Neuron (in vitro differentiated cells): ENCODE results near the gene IFT27.

Experiments used
- H2AFZ ChIP-seq: one replicate; pipeline ENCODE4 v1.6.1; 2013; ENCODE audit warnings: low read depth, mild to moderate bottlenecking, inconsistent platforms, low read length, moderate library complexity
- H3K27me3 ChIP-seq: one replicate; pipeline ENCODE4 v1.6.1; 2013; ENCODE audit warnings: low read length; ENCODE audit not compliant: insufficient read depth
- H3K36me3 ChIP-seq: one replicate; pipeline ENCODE4 v1.6.1; 2013; ENCODE audit warnings: low read length; ENCODE audit not compliant: insufficient read depth
- H3K4me1 ChIP-seq: one replicate; pipeline ENCODE4 v1.6.1; 2013; ENCODE audit warnings: low read length; ENCODE audit not compliant: insufficient read depth
- H3K4me3 ChIP-seq: 2 replicates; pipeline ENCODE4 v1.5.1; 2013; ENCODE audit warnings: mild to moderate bottlenecking, low read length, moderate library complexity
- H3K9me3 ChIP-seq: one replicate; pipeline ENCODE4 v1.6.1; 2013; ENCODE audit warnings: low read length

Gene IFT27

DNA sequence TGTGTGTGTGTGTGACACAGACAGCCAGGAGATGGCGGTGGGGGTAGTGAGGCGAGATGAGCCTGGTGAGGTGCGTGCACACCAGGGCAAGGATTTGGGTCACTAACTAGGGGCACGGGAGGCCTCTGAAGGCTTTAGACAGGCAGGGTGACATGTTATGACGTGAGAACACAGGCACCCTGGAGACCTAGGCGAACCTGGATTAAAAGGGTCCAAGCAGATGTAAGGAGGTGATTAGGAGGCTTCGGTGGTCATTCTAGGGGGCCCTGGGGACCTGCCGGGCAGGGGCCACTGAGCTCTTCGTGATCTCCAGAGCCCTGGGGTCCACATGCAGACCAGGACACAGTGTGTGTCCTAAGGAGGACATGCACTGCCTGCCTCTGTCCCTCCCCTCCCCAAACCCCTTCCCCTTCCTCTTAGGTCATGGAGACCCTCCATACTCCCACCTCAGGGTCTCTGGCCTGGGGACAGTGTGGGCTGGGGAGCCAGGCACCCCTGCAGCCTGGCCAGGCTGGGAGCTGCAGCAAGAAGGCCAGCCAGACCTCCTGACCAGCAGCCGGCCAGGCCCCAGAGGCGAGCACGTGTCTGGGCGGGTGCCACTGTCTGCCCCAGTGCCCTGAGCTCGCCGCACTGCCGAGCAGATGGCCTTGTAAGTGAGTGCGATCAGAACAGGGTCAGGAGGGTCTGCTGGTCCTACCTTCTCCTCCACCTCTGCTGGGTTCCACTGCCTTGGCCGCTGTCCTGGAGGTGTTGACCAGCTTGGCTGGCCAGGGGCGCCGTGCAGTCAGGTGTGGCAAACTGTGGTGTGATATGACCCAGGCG lies 32.1 kb downstream of the IFT27 start:
- H3K36me3 ChIP-seq: no peaks in the 10 kb centered on the region
- no peaks in the 10 kb centered on the region for H3K9me3 ChIP-seq
- H2AFZ ChIP-seq: no peak overlapping the region
- peaks cover 10% of the 10 kb centered on the region for H3K27me3 ChIP-seq
- H3K4me1 ChIP-seq: no peaks in the 10 kb centered on the region
- no peak overlapping the region for H3K4me3 ChIP-seq

DNA sequence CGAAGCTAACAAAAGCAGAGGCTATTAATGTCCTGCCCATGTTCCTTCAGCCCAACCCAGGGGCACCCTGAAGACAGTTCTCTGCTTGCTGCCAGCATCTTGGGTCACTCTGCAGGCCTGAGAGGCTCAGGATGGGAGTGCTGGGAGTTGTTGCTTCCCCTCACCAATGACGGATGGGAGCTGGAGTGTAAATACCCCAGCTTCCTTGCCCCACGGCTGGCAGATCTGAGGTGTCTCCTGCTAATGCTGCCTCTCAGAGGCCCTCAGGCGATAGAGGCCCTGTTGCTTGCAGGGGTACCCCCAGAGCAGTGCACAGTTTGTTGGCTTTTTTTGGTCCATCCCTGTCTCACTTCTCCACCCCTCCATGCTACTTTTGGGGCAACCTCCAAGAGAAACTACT lies 32.9 kb downstream of the IFT27 start:
- H3K36me3 ChIP-seq: no peaks in the 10 kb centered on the region
- no peak overlapping the region for H2AFZ ChIP-seq
- no peaks in the 10 kb centered on the region for H3K4me1 ChIP-seq
- H3K9me3 ChIP-seq: no peaks in the 10 kb centered on the region
- H3K4me3 ChIP-seq: no peak overlapping the region
- peaks cover 10% of the 10 kb centered on the region for H3K27me3 ChIP-seq

DNA sequence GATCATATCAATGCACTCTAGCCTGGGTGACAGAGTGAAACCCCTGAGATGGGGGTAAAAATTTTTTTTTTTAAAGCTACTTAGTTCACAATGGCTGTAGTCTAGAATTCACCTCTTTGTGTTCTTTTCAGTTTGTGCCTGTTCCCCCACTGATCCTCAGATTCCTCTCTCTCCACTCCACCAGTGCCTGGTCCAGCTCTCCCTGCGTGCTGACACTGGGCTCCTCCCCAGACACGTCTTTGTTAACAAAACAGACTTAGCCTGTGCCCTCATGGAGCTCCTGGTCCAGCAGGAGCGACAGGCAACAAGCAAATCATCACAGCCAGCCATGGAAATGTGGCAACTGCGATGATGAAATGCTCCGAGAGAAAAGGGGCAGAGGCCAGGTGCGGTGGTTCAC lies 34.0 kb downstream of the IFT27 start:
- Histone ChIP-seq H3K36me3 (no peaks in the 10 kb centered on the region), H3K4me3 (no peak overlapping the region), H3K4me1 (no peaks in the 10 kb centered on the region), H3K27me3 (peaks cover 10% of the 10 kb centered on the region), H2AFZ (no peak overlapping the region), H3K9me3 (no peaks in the 10 kb centered on the region)

DNA sequence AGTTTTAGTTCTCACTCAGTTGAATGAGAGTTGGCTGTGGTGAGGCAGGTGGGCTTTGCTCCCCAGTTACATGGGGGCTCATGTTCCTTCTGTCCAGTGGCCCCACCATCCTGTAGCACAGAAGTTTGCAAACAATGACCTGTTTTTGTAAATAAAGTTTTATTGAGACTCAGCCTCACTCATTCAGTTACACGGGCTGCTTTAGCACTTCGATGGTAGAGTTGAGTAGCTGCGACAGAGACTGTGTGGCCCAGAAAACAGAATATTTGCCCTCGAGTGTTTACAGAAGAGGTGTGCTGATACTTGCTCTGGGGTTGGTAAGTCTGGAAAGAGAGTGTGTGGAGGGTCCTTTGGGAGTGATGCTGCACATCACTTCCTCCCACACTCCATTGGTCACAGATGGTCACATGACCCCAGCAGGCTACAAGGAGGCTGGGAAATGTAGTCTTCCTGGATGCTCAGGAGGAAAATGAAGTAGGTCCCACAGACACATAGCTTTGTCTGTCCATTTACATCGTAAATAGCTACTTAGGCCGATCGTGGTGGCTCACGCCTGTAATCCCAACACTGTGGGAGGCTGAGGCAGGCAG lies 34.6 kb downstream of the IFT27 start:
- Histone ChIP-seq H3K9me3 (no peaks in the 10 kb centered on the region), H3K4me1 (no peaks in the 10 kb centered on the region), H3K27me3 (peaks cover 10% of the 10 kb centered on the region), H2AFZ (no peak overlapping the region), H3K36me3 (no peaks in the 10 kb centered on the region), H3K4me3 (no peak overlapping the region)

DNA sequence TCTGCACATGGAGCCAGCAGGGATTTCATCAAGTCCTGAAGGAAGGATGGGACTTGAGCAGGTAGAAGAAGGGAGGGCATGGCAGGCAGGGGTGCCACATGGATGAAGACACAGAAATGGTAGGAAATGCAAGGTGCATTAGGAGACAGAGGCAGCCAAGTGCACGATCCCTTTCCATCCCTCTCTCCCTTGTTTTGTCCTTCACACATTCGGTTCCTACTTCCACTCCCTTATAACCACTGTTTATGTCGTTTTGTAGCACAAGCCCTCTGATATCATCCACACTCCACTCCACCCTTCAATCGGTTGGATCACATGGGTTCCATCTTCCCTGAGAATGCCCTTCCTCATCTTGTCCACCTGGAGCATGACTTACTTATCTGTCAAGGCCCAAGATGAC lies 35.2 kb downstream of the IFT27 start:
- Histone ChIP-seq H3K4me1 (no peaks in the 10 kb centered on the region), H3K4me3 (no peak overlapping the region), H3K27me3 (peaks cover 10% of the 10 kb centered on the region), H3K9me3 (no peaks in the 10 kb centered on the region), H3K36me3 (no peaks in the 10 kb centered on the region), H2AFZ (no peak overlapping the region)

DNA sequence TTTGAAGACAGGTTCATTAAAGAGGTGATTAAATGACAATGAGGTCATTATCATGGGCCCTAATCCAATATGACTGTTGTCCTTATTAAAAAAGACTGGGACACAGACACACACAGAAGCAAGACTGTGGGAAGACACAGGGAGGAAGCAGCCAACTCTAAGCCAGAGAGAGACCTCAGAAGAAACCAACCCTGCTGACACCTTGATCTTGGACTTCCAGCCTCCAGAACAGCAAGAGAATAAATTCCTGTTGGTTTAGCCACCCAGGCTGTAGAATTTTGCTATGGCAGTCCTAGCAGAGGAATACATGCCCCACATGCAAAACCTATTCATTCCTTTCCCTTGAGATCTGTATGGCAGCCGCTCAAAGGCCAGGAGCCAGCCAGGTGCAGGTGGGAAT lies 36.7 kb downstream of the IFT27 start:
- Histone ChIP-seq H3K4me3 (no peak overlapping the region), H3K36me3 (no peaks in the 10 kb centered on the region), H2AFZ (no peak overlapping the region), H3K27me3 (peaks cover 3% of the 10 kb centered on the region), H3K4me1 (no peaks in the 10 kb centered on the region), H3K9me3 (no peaks in the 10 kb centered on the region)

DNA sequence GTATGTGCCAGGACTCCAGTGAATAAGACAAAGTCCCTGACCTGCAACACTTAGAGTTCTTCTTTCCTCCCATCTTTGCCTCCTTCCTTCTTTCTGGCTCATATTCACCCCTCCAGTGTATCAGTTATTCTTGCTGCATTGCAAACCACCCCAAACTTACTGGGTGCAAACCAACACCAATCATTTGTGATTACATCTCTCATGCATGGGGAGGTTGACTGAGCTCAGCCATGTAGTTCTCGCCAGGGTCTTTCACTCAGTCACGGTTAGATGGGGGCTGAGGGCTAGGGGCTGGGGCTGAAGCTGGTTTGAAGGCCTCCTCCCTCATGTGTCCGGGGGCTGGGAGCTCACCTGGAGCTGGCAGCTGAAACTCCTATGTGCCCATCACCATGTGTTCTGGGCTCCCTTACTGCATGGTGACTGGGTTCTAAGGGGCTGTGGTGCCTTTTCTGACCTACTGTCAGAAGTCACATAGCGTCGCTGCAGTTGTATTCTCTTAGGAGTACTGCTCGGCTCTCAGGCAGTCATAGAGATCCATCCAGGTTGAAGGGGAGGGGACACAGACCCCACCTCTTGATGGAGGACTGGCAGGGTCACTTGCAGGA lies 37.4 kb downstream of the IFT27 start:
- H3K4me3 ChIP-seq: no peak overlapping the region
- H3K9me3 ChIP-seq: no peaks in the 10 kb centered on the region
- no peaks in the 10 kb centered on the region for H3K36me3 ChIP-seq
- H3K27me3 ChIP-seq: no peaks in the 10 kb centered on the region
- H3K4me1 ChIP-seq: no peaks in the 10 kb centered on the region
- no peak overlapping the region for H2AFZ ChIP-seq

DNA sequence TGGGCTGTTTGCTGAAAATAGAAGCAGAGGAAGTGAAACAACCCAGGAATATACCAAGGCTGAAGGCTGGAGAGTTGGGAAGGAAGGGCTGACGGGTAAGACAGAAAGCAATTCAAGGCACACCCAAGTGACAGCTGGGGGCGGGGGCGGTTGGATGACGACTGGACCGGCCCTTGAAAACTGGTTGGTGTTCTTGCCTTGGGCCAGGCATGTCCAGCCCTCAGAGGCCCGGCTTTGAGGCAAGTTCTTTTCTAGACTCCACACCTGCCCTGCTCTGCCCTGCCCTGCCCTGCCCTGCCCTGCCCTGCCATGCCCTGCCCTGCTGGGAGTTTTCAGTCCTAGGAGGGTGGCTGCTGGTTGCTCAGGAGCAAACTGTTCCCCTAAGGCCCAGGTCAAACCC lies 38.1 kb downstream of the IFT27 start:
- Histone ChIP-seq H3K27me3 (no peaks in the 10 kb centered on the region), H2AFZ (no peak overlapping the region), H3K4me1 (no peaks in the 10 kb centered on the region), H3K4me3 (no peak overlapping the region), H3K9me3 (no peaks in the 10 kb centered on the region), H3K36me3 (no peaks in the 10 kb centered on the region)

DNA sequence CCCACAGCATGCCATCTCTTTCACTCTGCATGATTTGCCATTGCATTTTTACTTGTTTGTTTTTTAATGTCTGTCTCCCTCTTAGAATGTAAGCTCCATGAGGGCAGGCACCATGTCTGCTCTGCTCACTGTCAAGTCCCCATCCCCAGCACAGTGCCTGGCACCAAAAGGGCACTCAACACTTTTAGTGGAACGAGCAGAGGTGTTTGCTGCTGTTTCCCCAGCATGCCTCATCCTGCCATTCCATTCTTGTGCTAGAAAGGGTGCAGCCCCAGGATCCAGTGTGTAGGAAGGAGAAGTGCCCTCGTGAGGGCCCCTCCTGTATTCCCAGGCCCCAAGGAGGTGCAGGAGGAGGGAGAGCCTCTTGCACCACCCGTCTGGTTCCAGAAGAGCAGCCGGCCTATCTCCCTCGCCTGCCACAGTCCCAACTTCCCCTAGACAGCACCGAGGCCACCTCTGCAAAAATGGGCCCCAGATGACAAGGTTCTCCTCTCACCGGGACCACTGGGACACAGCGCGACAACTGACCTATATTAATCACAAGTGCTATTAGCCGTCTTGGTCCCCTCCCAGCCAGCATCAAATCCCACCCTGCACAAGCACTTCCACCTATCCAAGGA lies 39.1 kb downstream of the IFT27 start:
- Histone ChIP-seq H3K9me3 (no peaks in the 10 kb centered on the region), H3K4me1 (no peaks in the 10 kb centered on the region), H3K36me3 (no peaks in the 10 kb centered on the region), H3K4me3 (no peak overlapping the region), H3K27me3 (no peaks in the 10 kb centered on the region), H2AFZ (no peak overlapping the region)

DNA sequence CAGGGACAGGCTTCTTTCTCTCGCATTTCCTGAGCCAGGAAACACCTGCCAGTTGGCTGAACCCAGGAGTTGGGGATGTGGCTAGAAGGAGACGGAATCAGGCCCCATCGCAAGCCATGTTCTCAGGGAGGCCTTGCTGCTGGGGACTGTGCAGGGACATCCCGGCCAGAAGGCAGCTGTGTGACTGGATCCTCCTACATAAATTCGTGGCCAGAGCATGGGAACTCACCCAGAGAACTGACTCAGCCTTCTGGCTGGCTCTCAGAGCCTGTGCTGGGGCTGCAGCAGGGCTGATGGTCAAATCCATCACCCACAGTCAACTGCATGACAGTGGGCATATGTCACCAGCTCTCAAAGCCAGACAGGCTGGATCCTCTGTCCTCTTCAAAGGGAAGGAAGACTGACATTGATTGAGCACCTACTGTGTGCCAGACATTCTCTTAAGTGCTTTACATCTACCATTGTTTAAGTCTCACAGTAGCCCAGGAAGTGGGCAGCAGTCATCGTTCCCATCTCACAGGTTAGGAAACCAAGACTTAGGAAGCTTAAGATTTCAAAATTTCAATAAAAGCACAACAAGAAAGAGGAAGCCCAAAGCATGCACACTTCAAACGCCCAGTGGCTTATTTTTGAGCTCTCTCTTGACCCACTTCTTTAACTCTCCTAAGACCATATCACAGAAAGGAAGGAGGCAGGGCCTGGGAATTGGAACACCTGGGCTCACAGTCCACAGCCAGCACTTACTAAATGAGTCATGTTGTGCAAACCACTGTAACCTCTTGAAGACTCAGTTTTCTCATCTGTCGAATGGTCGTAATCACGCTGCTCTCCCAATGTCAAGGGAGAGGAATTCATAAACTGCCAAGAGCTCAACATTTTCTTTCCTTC lies 41.5 kb downstream of the IFT27 start:
- H2AFZ ChIP-seq: no peak overlapping the region
- no peaks in the 10 kb centered on the region for H3K27me3 ChIP-seq
- H3K4me3 ChIP-seq: no peak overlapping the region
- H3K36me3 ChIP-seq: no peaks in the 10 kb centered on the region
- H3K4me1 ChIP-seq: no peaks in the 10 kb centered on the region
- H3K9me3 ChIP-seq: no peaks in the 10 kb centered on the region

DNA sequence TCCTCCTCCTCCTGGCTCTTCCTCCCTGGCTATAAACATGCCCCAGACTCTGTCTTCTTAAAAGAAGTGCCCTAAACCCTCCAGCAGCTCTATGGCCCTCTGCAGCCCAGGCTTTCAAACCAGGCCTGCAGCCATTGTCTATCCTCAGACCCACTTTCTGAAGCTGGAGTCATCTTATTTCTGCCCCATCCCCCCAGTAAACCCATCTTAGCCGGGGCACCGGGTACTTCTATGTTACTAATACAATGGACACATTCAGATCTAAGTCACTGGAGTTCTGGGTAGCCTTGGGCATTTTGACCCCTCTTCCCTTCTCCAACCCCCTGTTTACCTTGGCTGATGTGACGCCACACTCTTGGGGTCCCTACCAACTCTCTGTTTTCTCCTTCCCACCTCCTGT lies 42.6 kb downstream of the IFT27 start:
- no peak overlapping the region for H3K4me3 ChIP-seq
- H3K36me3 ChIP-seq: no peaks in the 10 kb centered on the region
- no peak overlapping the region for H2AFZ ChIP-seq
- no peaks in the 10 kb centered on the region for H3K4me1 ChIP-seq
- H3K27me3 ChIP-seq: peaks cover 6% of the 10 kb centered on the region
- no peaks in the 10 kb centered on the region for H3K9me3 ChIP-seq

DNA sequence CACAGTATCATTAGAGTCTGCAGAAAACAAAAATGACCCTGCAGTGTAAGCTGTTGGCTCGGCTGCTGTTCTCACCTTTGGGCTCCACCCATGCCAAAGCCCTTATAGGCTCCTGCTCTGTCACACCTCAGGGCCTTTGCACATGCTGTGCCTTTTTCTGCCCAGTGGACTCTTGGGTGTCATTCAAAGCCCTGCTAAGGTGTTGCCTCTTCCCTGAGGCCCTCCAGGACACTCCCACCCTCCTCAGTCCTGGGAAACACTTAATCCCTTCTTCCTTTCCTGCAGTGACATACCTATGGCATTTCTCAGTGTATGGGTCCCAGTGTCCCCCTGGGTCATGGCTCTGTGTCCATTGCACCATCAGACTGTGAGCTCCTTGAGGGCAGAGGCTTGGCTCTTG lies 43.3 kb downstream of the IFT27 start:
- no peak overlapping the region for H2AFZ ChIP-seq
- peaks cover 9% of the 10 kb centered on the region for H3K27me3 ChIP-seq
- no peaks in the 10 kb centered on the region for H3K36me3 ChIP-seq
- H3K4me3 ChIP-seq: no peak overlapping the region
- no peaks in the 10 kb centered on the region for H3K4me1 ChIP-seq
- no peaks in the 10 kb centered on the region for H3K9me3 ChIP-seq
